Panc1 (cell line): ENCODE results near the gene MTMR11.

ENCODE experiments used
- CTCF ChIP-seq: fragments of 450-650 bp; IDR thresholded peaks from 2 replicates; pipeline ENCODE4 v1.5.1; 2017; ENCODE audit warnings: mild to moderate bottlenecking
- POLR2AphosphoS5 ChIP-seq: IDR thresholded peaks from 2 replicates; pipeline ENCODE4 v1.6.1; 2012; ENCODE audit warnings: mild to moderate bottlenecking, low read depth, low read length, moderate library complexity
- REST ChIP-seq, 2 experiments: IDR thresholded peaks; 2 replicates each; pipeline ENCODE4 v1.6.1; 2011 to 2012; ENCODE audit warnings: low read depth in 2 of 2, control low read depth in 1 of 2, low read length in 1 of 2, mild to moderate bottlenecking in 1 of 2, moderate library complexity in 1 of 2; ENCODE audit not compliant: insufficient read depth in 1 of 2
- SIN3A ChIP-seq: IDR thresholded peaks from 2 replicates; pipeline ENCODE4 v1.6.1; 2012; ENCODE audit warnings: low read depth, mild to moderate bottlenecking, low read length, moderate library complexity, borderline replicate concordance; ENCODE audit not compliant: insufficient read depth
- TCF7L2 ChIP-seq: IDR thresholded peaks from 2 replicates; pipeline ENCODE4 v1.6.1; 2011; ENCODE audit warnings: mild to moderate bottlenecking, low read depth, low read length, inconsistent platforms

GRCh38 chr1:149945206-149945605, 8.5 kb upstream of the MTMR11 start:
- TF ChIP-seq REST (IDR thresholded peaks at IDR 0.05; ENCODE audit: insufficient read depth in 1 of 2, low read depth in 2 of 2, low read length in 1 of 2) = no peak
- TF ChIP-seq CTCF = no peak
- TF ChIP-seq TCF7L2 = no peak
- no peak for TF ChIP-seq POLR2AphosphoS5
- no peak for TF ChIP-seq SIN3A
